Measurements from ENCODE around the gene ESAM. TPM values are rescaled to one million over a fixed set of nuclear protein-coding genes. Genes with fewer than 3 reads are reported as not detected.
A peak's percentile ranks its signal among the peaks of the same experiment; 100 is the strongest.

The ESAM gene
- total and polyA plus RNA-seq, 3 experiments from 2014 or later = 0.35 to 0.77 TPM; not detected in 1

DNA sequence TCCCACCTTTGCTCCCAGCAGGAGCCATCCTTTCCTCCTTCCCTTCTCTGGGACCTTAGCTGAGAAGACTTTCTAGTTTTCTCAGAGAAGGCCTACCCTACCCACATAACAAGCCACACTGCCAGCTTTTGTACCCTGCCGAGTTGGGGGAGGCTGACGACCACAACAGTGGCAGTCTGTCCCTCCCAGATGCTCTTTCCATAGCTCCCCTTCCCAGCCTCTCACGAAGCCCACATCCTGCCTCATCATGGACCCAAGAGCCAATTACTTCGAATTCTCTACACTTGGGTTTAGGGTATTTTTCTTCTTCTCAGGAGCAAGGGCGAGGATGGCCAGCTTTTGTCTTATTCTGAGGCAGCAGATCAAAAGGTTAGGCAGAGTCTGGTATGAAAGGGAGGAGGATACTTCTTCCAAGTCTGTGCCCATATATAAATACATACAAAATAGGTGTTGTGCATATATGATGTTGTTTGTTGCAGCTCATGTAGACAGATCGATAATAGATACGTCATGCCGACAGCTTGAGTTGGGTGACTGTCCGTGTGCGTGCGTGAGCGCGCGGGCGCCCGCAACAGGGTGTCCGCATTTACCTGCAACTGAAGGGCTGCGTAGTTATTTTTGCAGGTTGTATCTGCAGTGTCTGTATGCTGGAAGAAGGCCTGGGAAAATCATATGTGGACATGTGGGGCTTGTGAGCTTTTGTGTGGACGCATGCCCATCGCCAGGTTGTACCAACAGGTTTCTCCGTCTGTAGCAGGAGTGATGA is 23.2 kb downstream of the ESAM start:
- Histone ChIP-seq H3K27ac (ENCODE audit: low read depth, low read length) (no peak overlapping the region), H3K36me3 (ENCODE audit: insufficient read depth, low read length) (no peaks in the 10 kb centered on the region), H3K27me3 (ENCODE audit: insufficient read depth, low read length, poor library complexity, severe bottlenecking) (no peaks in the 10 kb centered on the region), H3K9me3 (ENCODE audit: low read length) (no peaks in the 10 kb centered on the region), H3K4me3 (ENCODE audit: low read length) (peak overlapping the region; percentile 79), H3K4me1 (ENCODE audit: insufficient read depth, low read length) (peaks cover 17% of the 10 kb centered on the region)
- no peaks in the 10 kb centered on the region for H3K9me3 Mint-ChIP-seq
- H3K27ac Mint-ChIP-seq = peak overlapping the region in 1 of 8 donors; percentile 95
- H3K4me3 Mint-ChIP-seq = peak overlapping the region; percentile 80 to 94 (median 84)
- ChIA-PET CTCF (interaction anchor here (1.0 to 5.3 kb wide), 2 partner anchors 14 to 25 kb away, joined by 3 to 30 read pairs; partner anchors contain the start of gene ESAM), POLR2A (no interaction called here)
- H3K27me3 Mint-ChIP-seq = peaks cover 19 to 28% of the 10 kb centered on the region in 2 donors
- H3K4me1 Mint-ChIP-seq = peaks cover 17 to 20% (median 19%) of the 10 kb centered on the region in 3 donors
- no peak for DNase-seq
- no peaks in the 10 kb centered on the region for H3K36me3 Mint-ChIP-seq

DNA sequence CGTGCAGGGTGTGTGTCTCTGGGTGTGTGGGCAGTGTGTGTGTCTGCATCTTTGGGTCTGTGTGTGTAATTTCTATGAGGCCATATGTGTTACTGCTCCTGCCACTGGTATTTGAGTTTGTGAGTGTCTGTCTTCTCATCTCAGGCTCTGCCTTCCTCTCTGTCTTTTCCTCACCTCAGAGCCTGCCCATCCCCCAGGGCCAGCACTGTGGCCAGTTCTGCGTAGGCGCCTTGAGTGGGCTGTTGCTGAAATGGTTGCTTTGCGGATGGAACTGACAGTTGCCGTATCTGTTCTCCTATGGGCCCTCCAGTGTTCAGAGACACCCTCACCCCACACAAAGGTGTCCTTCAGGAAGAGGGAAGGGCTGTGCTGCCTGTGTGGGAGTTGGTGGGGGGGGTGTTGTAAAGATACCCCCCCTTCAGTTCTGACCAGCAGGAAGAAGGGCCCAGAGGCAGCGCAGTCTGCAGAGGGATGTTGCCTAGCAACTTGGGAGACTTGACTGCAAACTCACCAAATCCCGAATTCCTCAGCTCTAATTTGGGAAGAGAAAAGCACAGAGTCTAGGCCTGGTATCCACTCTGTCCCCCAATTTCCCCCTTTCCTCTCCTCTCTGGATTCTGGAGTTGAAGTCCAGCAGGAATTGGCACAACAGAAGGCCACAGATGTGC is 24.3 kb downstream of the ESAM start:
- H3K4me3 Mint-ChIP-seq = peak overlapping the region in 2 of 7 donors; percentile 52 to 78
- CTCF ChIA-PET = interaction anchor here (1.0 to 5.3 kb wide), 2 partner anchors 26 kb away, joined by 5 to 30 read pairs; partner anchors contain the start of gene ESAM
- no peaks in the 10 kb centered on the region for H3K9me3 ChIP-seq (ENCODE audit: low read length)
- no peak for DNase-seq
- POLR2A ChIA-PET = no interaction called here
- no peaks in the 10 kb centered on the region for H3K36me3 Mint-ChIP-seq
- peaks cover 17 to 20% (median 19%) of the 10 kb centered on the region in 3 donors for H3K4me1 Mint-ChIP-seq
- H3K27me3 Mint-ChIP-seq = peaks cover 19 to 28% of the 10 kb centered on the region in 2 donors
- no peaks in the 10 kb centered on the region for H3K9me3 Mint-ChIP-seq
- no peaks in the 10 kb centered on the region for H3K27me3 ChIP-seq (ENCODE audit: insufficient read depth, low read length, poor library complexity, severe bottlenecking)
- peak overlapping the region in 1 of 8 donors; percentile 7 for H3K27ac Mint-ChIP-seq
- no peak overlapping the region for H3K27ac ChIP-seq (ENCODE audit: low read depth, low read length)
- no peak overlapping the region for H3K4me3 ChIP-seq (ENCODE audit: low read length)
- no peaks in the 10 kb centered on the region for H3K36me3 ChIP-seq (ENCODE audit: insufficient read depth, low read length)
- H3K4me1 ChIP-seq (ENCODE audit: insufficient read depth, low read length) = peaks cover 17% of the 10 kb centered on the region

DNA sequence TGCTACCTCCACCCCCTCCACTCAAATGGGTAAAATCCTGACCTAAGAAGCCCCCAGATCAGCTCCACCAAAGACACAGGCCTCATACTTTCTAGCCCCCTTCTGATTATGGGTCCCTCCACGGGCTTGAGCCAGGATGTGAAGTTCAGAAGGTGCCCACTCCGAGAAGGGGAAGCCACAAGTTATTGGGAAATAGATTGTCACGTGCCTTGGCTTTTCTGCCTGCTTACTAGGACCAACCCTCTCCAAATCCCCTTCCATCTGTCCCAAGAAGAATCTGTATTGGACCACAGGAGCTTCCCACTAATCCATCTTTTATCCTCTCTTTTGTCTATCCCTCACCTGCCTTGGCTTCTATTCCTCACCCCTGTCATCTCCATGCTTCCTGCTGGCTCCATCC is 25.4 kb downstream of the ESAM start:
- DNase-seq = no peak
- no peak overlapping the region for H3K4me3 ChIP-seq (ENCODE audit: low read length)
- H3K4me1 Mint-ChIP-seq = peaks cover 17 to 20% (median 19%) of the 10 kb centered on the region in 3 donors
- peaks cover 17% of the 10 kb centered on the region for H3K4me1 ChIP-seq (ENCODE audit: insufficient read depth, low read length)
- POLR2A ChIA-PET = no interaction called here
- no peak overlapping the region for H3K27ac Mint-ChIP-seq
- H3K9me3 Mint-ChIP-seq = no peaks in the 10 kb centered on the region
- H3K27me3 Mint-ChIP-seq = peaks cover 15 to 19% of the 10 kb centered on the region in 2 donors
- no peaks in the 10 kb centered on the region for H3K9me3 ChIP-seq (ENCODE audit: low read length)
- H3K36me3 Mint-ChIP-seq = no peaks in the 10 kb centered on the region
- no peaks in the 10 kb centered on the region for H3K36me3 ChIP-seq (ENCODE audit: insufficient read depth, low read length)
- CTCF ChIA-PET = interaction anchor here (1.0 kb wide), 2 partner anchors 10 to 27 kb away, joined by 3 to 5 read pairs; no protein-coding TSS in a partner anchor
- H3K27me3 ChIP-seq (ENCODE audit: insufficient read depth, low read length, poor library complexity, severe bottlenecking) = no peaks in the 10 kb centered on the region
- H3K27ac ChIP-seq (ENCODE audit: low read depth, low read length) = no peak overlapping the region
- peak overlapping the region in 1 of 7 donors; percentile 17 for H3K4me3 Mint-ChIP-seq

DNA sequence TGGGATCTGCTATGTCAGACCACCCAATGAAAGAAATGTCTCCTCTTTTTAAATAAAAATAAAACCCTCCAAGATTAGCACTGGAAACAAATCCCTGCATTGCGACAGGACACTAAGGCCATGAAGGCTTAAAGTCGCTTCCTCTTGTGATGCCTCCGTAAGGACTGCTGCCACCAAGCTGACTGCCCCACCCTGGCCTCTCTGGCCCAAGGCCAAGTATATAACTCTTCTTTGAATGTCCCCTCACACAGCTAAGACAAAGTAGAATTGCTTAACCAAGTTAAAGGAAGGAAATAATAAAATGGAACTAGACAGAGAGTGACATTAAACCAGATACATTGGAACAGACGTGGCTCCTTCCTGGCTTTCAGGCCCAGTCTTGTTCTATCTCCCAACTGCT is 29.9 kb downstream of the ESAM start:
- H3K36me3 Mint-ChIP-seq = no peaks in the 10 kb centered on the region
- ChIA-PET CTCF (no interaction called here), POLR2A (no interaction called here)
- no peaks in the 10 kb centered on the region for H3K4me1 Mint-ChIP-seq
- no peak overlapping the region for H3K4me3 Mint-ChIP-seq
- no peaks in the 10 kb centered on the region for H3K36me3 ChIP-seq (ENCODE audit: insufficient read depth, low read length)
- H3K27me3 Mint-ChIP-seq = peaks cover 6 to 7% of the 10 kb centered on the region in 2 donors
- no peak overlapping the region for H3K4me3 ChIP-seq (ENCODE audit: low read length)
- DNase-seq = no peak
- H3K27me3 ChIP-seq (ENCODE audit: insufficient read depth, low read length, poor library complexity, severe bottlenecking) = no peaks in the 10 kb centered on the region
- no peaks in the 10 kb centered on the region for H3K9me3 ChIP-seq (ENCODE audit: low read length)
- no peak overlapping the region for H3K27ac ChIP-seq (ENCODE audit: low read depth, low read length)
- no peaks in the 10 kb centered on the region for H3K4me1 ChIP-seq (ENCODE audit: insufficient read depth, low read length)
- no peak overlapping the region for H3K27ac Mint-ChIP-seq
- H3K9me3 Mint-ChIP-seq = no peaks in the 10 kb centered on the region

DNA sequence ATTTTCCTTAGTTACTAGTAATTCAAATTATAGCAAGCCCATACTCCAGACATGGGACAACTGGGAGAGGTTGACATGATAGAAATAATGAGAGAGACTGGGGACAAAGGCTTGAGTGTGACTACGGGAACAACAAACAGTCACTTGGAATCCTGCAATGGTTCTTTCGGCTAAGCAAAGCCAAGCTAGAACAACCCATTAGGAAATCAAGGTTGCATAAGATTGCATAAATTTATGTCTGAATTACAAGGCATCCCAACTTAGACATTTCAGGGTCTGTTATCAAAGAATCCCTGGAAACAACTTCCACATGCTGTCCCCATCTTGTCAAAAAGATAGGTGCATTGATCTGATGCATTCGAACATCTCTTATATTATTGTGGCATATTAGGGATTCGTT is 32.5 kb downstream of the ESAM start:
- peaks cover 3% of the 10 kb centered on the region for H3K27me3 ChIP-seq (ENCODE audit: insufficient read depth, low read length, poor library complexity, severe bottlenecking)
- peaks cover 0 to 2% (median 0%) of the 10 kb centered on the region in 3 donors for H3K36me3 Mint-ChIP-seq
- peaks cover 17 to 26% of the 10 kb centered on the region in 2 donors for H3K27me3 Mint-ChIP-seq
- H3K4me1 Mint-ChIP-seq = peaks cover 0 to 3% (median 0%) of the 10 kb centered on the region in 3 donors
- no peaks in the 10 kb centered on the region for H3K36me3 ChIP-seq (ENCODE audit: insufficient read depth, low read length)
- no peak overlapping the region for H3K27ac ChIP-seq (ENCODE audit: low read depth, low read length)
- no peak overlapping the region for H3K27ac Mint-ChIP-seq
- CTCF ChIA-PET = interaction anchor here (1.3 to 2.4 kb wide), 2 partner anchors 34 to 106 kb away, joined by 4 to 8 read pairs; no protein-coding TSS in a partner anchor
- H3K4me3 Mint-ChIP-seq = no peak overlapping the region
- no peaks in the 10 kb centered on the region for H3K9me3 Mint-ChIP-seq
- no peak overlapping the region for H3K4me3 ChIP-seq (ENCODE audit: low read length)
- no peak for DNase-seq
- no peaks in the 10 kb centered on the region for H3K4me1 ChIP-seq (ENCODE audit: insufficient read depth, low read length)
- POLR2A ChIA-PET = no interaction called here
- H3K9me3 ChIP-seq (ENCODE audit: low read length) = no peaks in the 10 kb centered on the region

DNA sequence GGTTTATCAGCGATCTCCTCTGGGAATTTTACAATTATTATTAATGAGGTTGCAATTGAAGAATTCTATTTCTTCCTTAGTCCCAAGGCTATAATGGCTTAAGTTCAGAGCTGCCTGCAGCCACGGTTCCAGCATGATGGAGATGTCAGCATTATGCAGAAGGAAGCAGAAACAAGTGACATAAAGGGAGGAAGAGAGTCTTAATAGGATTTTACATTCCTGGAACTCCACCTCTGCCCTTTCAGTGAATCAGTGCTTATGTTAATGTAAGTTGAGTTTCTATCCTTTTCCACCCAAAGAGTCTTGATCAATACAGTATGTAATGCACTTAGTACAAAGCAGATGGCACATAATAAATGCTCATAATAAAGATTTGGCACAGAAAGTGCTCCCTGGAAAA is 34.0 kb downstream of the ESAM start:
- peaks cover 0 to 3% (median 0%) of the 10 kb centered on the region in 3 donors for H3K4me1 Mint-ChIP-seq
- H3K9me3 ChIP-seq (ENCODE audit: low read length) = no peaks in the 10 kb centered on the region
- peaks cover 0 to 2% (median 0%) of the 10 kb centered on the region in 3 donors for H3K36me3 Mint-ChIP-seq
- DNase-seq = no peak
- no peak overlapping the region for H3K4me3 Mint-ChIP-seq
- H3K9me3 Mint-ChIP-seq = no peaks in the 10 kb centered on the region
- no peaks in the 10 kb centered on the region for H3K36me3 ChIP-seq (ENCODE audit: insufficient read depth, low read length)
- peaks cover 25 to 39% of the 10 kb centered on the region in 2 donors for H3K27me3 Mint-ChIP-seq
- no peaks in the 10 kb centered on the region for H3K4me1 ChIP-seq (ENCODE audit: insufficient read depth, low read length)
- H3K27ac ChIP-seq (ENCODE audit: low read depth, low read length) = no peak overlapping the region
- POLR2A ChIA-PET = no interaction called here
- H3K4me3 ChIP-seq (ENCODE audit: low read length) = no peak overlapping the region
- H3K27me3 ChIP-seq (ENCODE audit: insufficient read depth, low read length, poor library complexity, severe bottlenecking) = peaks cover 3% of the 10 kb centered on the region
- CTCF ChIA-PET = no interaction called here
- H3K27ac Mint-ChIP-seq = no peak overlapping the region

DNA sequence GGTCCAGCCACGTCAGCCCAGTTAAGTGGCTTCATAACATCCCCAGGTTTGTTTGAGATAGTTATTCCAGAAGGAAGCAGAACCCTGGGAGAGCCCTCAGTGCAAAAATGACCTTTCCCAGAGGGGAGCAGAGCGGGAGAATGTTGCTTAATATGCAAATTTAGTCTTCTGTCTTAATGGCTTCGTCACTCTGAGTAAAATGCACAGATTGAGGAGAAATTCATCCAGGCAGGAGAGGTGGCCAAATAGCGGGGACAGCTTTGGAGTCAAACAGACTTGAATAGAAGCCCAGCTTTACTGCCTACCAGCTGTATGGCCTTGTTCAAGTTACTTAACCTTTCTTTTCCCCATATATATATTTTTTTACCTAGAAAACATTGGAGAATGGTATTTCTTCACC is 34.6 kb downstream of the ESAM start:
- Mint-ChIP-seq H3K27ac (no peak overlapping the region), H3K9me3 (no peaks in the 10 kb centered on the region), H3K36me3 (peaks cover 0 to 2% (median 0%) of the 10 kb centered on the region in 3 donors), H3K4me1 (peaks cover 0 to 3% (median 0%) of the 10 kb centered on the region in 3 donors), H3K4me3 (no peak overlapping the region), H3K27me3 (peaks cover 31 to 44% of the 10 kb centered on the region in 2 donors)
- ChIA-PET POLR2A (no interaction called here), CTCF (no interaction called here)
- peaks cover 3% of the 10 kb centered on the region for H3K27me3 ChIP-seq (ENCODE audit: insufficient read depth, low read length, poor library complexity, severe bottlenecking)
- DNase-seq = no peak
- no peaks in the 10 kb centered on the region for H3K4me1 ChIP-seq (ENCODE audit: insufficient read depth, low read length)
- H3K9me3 ChIP-seq (ENCODE audit: low read length) = no peaks in the 10 kb centered on the region
- no peak overlapping the region for H3K27ac ChIP-seq (ENCODE audit: low read depth, low read length)
- no peak overlapping the region for H3K4me3 ChIP-seq (ENCODE audit: low read length)
- H3K36me3 ChIP-seq (ENCODE audit: insufficient read depth, low read length) = no peaks in the 10 kb centered on the region

DNA sequence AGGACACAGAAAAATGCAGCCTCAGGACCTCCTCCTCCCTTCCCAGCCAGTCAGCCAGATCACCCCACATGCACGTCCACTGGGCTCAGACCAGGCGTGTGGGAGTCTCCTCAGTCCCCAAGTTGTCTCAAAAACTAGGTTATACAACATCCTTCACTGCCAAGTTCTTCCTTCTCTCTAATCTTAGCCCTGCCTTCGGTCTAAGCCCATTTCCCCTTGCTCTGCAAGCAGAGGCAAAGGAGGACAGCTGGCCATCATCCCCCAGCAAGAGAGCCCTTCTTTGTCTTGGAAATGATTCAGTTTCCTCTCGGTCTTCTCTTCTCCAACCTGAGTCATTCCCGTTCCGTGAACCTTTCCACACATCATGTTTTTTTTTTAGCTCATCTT is 36.4 kb downstream of the ESAM start:
- Mint-ChIP-seq H3K4me1 (peaks cover 0 to 7% (median 4%) of the 10 kb centered on the region in 3 donors), H3K36me3 (peaks cover 0 to 2% (median 0%) of the 10 kb centered on the region in 3 donors), H3K27me3 (peaks cover 31 to 53% of the 10 kb centered on the region in 2 donors), H3K4me3 (no peak overlapping the region), H3K9me3 (no peaks in the 10 kb centered on the region), H3K27ac (peak overlapping the region in 1 of 8 donors; percentile 1)
- ChIA-PET CTCF (no interaction called here), POLR2A (no interaction called here)
- peaks cover 3% of the 10 kb centered on the region for H3K27me3 ChIP-seq (ENCODE audit: insufficient read depth, low read length, poor library complexity, severe bottlenecking)
- DNase-seq = no peak
- no peak overlapping the region for H3K27ac ChIP-seq (ENCODE audit: low read depth, low read length)
- H3K4me1 ChIP-seq (ENCODE audit: insufficient read depth, low read length) = no peaks in the 10 kb centered on the region
- H3K4me3 ChIP-seq (ENCODE audit: low read length) = no peak overlapping the region
- no peaks in the 10 kb centered on the region for H3K9me3 ChIP-seq (ENCODE audit: low read length)
- no peaks in the 10 kb centered on the region for H3K36me3 ChIP-seq (ENCODE audit: insufficient read depth, low read length)
